GM19240 (cell line): ENCODE measurements around the gene NPIPB8.
"Not testable (repeated sequence)": the region's sequence is repeated elsewhere in the genome, so short reads cannot be mapped to it uniquely, and the experiment has no call there.

Experiments used
- DNase-seq: peaks from one replicate; pipeline ENCODE4 v3.0.0; 2011; ENCODE audit warnings: low spot score; ENCODE audit not compliant: insufficient read length

NPIPB8 gene

GRCh38 chr16:28637765-28638164 lies at the start of gene NPIPB8:
Gene NPIPB8 (plus strand): TSS chr16:28638065. CDS start chr16:28638361, 296 bp downstream.
- not testable (repeated sequence) for DNase-seq

GRCh38 chr16:28589069-28589468 lies 48.8 kb upstream of the NPIPB8 start:
- DNase-seq, result no peak

- no peak for DNase-seq
Observed at GRCh38 chr16:28589930-28590329, 47.9 kb upstream of the NPIPB8 start.

DNA sequence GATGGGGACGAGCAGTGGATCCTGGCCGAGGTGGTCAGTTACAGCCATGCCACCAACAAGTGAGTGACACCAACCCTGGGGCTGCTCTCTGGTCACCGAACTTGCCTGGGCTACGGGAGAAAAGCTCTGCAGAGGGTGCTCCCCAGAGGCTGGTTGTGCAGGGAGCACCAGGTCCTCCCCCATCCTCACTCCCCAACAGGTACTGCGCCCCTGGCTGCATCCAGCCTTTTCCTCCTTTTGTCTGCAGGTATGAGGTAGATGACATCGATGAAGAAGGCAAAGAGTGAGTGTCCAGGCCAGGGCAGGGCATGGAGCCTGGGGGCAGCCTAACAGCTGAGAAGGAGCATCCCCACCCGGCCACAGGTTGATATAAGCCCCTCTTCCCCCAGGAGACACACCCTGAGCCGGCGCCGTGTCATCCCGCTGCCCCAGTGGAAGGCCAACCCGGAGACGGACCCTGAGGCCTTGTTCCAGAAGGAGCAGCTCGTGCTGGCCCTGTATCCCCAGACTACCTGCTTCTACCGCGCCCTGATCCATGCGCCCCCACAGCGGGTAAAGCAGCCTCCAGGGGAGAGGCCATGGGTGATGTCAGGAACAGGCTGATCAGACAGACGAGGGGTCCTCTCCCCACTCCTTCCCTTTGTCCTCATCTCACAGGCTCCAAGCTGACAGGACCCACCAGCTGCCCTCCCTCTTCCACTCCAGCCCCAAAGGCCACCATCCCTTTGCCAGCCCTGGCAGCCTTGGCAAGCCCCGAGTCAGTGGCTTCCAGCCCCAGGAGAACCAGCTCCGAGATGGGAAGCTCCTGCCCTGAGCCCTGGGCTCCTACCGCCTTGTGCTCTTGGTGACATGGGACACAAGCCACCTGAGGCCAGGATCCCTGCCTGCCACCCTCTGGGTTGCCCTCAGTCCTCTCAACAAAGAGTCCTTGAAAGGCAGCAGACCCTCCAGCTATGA lies 47.2 kb upstream of the NPIPB8 start:
- no peak for DNase-seq

DNA sequence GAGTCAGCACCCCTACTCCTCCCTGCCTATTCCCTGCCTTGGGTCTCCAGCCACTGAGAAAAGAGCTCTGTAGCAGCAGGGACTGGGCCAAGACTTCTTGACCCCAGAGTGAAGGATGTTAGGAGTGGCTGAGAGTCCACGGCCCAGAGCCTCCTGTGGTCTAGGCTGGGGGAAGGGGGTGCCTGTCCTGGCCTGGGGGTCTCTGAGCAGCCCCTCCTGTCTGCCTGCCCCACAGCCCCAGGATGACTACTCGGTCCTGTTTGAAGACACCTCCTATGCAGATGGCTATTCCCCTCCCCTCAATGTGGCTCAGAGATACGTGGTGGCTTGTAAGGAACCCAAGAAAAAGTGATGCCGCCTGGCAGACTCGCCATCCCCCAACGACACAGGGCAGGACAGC lies 46.5 kb upstream of the NPIPB8 start:
- DNase-seq, result no peak

- DNase-seq, result no peak
Observed at GRCh38 chr16:28592511-28592910, 45.4 kb upstream of the NPIPB8 start.

DNA sequence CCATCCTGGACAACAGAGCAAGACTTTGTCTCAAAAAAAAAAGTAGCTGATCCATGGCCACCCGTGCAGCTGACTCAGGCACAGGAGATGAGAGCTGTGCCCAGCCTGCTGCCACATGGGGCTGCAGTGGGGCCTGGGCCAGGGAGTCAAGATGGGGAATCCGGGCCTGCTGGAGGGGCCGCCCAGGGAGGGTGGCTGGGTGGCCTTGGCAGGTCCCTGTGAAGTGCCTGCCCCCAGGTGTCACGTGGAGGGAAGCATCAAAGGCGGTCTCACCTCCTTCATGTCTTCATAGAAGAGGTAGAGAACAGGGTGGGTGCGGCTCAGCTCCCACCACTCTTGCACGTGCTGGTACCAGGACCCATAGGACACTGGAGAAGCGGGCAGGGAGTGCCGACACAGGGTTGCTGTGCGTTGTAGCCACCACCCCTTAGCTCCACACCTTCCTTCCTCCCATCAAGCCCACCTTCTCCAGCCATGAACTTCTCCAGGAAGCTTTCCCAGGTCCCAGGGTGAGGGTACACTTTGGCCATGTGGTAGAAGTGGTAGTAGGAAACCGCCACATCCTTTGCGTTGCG lies 44.8 kb upstream of the NPIPB8 start:
- no peak for DNase-seq

DNA sequence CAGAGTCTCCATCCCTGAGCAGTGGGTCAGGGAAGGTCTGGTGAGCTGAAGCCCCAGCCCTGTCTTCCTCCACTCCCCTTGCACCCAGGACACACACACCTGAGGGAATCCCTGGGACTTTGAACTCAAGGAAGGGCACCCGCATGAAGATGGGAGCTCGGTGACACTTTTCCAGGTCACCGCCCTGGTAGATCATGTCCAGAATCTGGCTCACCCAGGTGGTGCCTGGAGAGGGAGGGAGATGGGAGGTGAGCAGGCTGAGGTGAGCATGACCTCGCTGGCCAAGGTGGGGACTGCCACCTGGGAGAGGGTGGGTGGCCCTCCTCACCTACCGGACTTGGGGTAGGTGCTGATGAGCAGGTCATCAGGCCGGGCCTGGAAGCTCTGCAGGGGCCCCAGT lies 42.4 kb upstream of the NPIPB8 start:
- DNase-seq, result not testable (repeated sequence)

DNA sequence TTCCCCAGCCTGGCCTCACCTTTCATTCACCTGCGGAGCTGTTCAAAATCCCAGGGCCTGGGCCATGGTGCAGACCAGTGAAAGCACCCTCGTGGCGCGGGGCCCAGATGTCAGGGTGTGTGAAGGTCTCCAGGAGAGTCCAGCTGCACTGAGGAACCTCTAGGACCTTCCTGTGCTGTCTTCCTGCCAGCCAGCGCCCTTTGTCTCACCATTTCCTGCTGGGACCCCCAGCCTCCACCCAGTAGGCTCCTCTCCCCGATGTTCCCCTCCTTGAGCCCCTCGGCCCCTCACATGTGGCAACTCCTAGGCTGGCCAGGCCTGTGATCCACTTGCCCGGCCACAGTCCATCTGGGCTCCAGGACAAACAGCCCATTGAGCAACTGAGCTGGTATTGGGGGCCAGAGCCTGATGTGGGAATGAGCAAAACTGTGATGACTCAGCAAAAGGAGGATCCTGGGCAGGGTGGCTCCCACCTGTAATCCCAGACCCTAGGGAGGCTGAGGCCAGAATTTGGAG lies 41.7 kb upstream of the NPIPB8 start:
- DNase-seq, result no peak

- no peak for DNase-seq
Observed at GRCh38 chr16:28596840-28597691, 40.8 kb upstream of the NPIPB8 start, which contains the start of gene SULT1A2. Gene SULT1A2 (minus strand): TSS chr16:28597050. CDS start chr16:28595930, 1,120 bp downstream.

GRCh38 chr16:28597692-28598261 lies 40.1 kb upstream of the NPIPB8 start:
- no peak for DNase-seq

DNA sequence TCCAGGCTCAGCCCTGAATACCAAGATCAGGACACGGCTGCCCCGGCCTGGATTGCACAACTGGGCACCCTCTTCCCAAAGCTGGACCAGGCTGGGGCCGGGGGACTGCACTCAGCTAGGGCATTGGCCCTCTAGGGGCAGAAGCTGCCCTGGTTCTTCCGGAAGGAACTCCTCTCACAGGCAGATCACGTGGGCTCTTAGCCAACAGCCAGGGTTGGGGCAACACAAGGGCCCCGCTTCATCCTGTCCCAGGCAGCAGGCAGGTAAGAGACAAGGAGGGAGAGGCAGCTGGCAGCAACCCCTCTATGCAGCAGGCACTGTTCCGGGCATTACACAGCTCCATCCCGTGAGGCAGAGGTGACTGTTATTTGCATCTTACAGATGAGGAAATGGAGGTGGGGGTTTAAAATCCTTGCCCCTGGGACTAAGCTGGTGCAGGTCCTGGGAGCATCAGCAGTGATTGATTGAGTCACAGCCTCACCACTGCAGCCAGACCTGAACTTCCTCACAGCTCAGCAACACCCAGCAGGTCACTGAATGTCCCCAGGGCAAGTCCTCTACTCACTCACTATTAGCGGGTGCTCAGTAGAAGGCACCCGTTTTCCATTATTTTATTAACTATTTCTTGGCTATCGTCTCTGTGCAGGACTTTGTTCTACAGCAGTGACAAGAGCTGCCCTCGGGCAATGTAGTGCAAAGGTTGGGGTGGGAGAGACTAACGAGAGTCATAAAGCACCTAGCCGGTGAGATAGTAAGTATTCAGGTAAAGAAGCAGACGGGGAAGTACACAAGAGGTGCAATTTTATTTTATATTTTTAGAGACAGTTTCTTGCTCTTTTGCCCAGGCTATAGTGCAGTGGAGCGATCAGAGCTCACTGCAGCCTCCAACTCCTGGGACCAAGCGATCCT lies 38.2 kb upstream of the NPIPB8 start:
- DNase-seq, result not testable (repeated sequence)

DNA sequence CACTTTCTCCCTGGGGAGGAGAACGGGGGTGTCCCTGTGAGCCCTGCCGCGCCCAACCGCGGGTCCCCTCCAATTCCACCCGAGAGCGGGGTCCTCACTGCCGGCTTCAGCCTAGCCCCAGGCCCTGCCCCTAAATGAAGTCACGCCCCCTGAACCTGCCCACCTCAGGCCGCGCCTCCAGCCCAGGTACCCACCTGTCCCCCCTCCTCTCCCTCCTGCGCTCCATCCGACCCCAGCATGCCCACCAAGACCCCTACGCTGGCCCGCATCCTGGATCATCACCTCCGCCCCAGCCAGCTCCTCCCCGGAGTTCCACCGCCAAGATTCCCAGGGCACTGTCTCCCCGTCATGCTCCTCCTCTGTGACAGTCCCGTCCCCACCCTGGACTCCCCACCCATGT lies 36.9 kb upstream of the NPIPB8 start:
- not testable (repeated sequence) for DNase-seq

DNA sequence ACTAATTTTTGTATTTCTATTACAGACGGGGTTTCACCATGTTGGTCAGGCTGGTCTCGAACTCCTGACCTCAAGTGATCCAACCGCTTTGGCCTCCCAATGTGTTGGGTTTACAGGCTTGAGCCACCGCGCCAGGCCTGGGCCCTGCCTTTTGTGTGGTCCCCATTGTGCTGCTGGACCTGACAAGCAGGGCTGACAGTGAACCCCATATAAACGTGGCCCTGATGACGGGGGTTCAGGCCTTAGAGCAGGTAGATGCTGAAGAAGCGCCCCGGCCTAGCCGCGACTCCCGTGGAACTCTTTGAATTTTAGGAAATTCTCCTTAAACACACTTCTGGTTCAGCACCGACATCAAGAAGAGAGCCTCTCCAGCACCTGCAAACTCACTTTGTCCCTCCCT lies 36.3 kb upstream of the NPIPB8 start:
- DNase-seq, result not testable (repeated sequence)

- not testable (repeated sequence) for DNase-seq
Observed at GRCh38 chr16:28602062-28602461, 35.8 kb upstream of the NPIPB8 start.

GRCh38 chr16:28602529-28602928 lies 35.3 kb upstream of the NPIPB8 start:
- DNase-seq, result no peak

GRCh38 chr16:28603381-28604185 lies 34.3 kb upstream of the NPIPB8 start:
- DNase-seq, result no peak

DNA sequence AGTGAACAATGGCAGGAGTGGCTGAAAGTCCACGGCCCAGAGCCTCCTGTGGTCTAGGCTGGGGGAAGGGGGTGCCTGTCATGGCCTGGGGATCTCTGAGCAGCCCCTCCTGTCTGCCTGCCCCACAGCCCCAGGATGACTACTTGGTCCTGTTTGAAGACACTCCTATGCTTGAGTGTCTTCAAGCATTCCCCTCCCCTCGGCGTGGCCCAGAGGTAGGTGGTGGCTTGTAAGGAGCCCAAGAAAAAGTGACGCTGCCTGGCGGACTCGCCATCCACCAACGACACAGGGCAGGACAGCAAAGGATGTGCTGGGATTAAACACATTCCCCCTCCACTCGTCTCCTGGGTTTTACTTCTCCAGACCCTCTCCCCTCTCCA lies 33.7 kb upstream of the NPIPB8 start:
- no peak for DNase-seq
